HG02938 (cell line): ENCODE measurements around the gene FAM200A.
A peak's percentile ranks its signal among the peaks of the same experiment; 100 is the strongest.
"Not testable (repeated sequence)": the region's sequence is repeated elsewhere in the genome, so short reads cannot be mapped to it uniquely, and the experiment has no call there.

ENCODE experiments used
- ATAC-seq: cut with Tn5 transposase; IDR thresholded peaks from one replicate; pipeline ENCODE4 v1.9.1; 2021; ENCODE audit warnings: mild to moderate bottlenecking, moderate library complexity; ENCODE audit not compliant: unreplicated experiment

The FAM200A gene

DNA sequence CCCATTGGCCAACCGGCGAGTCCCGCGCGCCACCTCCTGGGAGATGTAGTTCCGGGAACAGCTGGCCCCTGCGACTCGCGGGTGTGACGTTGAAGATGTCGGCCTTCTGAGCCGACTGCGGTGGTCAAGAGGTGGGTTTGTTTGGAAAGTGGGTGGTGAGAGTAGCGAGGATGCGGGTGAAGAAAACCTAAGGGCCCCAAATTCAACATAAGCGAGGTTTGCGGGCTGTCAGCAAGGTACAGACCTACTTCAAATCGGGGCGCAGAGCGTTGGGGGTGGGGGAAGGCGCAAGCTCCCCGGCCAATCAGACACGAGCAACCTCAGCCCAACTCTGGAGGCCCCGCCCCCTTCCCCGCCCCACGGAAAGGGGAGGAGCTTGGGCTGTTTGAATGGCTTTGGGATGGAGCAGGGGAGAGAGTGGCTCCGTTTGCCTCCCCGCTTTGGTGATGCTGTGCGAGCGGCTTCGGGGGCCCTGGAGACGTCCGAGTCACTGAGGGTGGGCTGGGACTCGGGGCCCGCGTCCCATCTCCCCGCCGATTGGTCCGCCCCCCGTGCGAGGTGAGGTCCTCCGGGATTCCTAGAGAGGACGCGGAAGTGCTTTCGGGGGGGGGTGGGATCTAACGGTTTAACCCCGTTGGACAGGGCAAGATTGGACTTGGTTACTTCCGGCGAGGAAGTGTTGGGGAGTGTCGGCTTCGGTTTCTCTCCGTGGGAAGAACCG lies 47.2 kb downstream of the FAM200A start, which contains the start of gene ZKSCAN5:
TSS of gene ZKSCAN5 (plus strand) at position 60 of the 721 bp plus-strand sequence. CDS start 1,383 bp downstream, outside the sequence.
- peak; percentile 81 for ATAC-seq

DNA sequence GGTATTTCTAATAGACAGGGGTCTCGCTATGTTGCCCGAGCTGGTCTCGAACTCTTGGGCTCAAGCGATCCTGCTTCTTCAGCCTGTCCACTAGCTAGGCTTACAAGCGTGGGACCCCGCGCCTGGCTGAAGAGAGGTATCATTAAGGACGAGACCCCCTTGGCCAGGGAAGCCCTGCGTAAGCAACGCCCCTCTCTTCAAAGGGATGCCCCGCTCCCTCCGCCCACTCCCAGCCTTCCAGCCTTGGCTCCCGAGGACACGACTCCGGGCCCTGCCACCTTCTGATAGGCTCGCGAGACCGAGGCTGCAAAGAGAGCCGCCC lies 47.7 kb downstream of the FAM200A start:
- ATAC-seq: no peak

DNA sequence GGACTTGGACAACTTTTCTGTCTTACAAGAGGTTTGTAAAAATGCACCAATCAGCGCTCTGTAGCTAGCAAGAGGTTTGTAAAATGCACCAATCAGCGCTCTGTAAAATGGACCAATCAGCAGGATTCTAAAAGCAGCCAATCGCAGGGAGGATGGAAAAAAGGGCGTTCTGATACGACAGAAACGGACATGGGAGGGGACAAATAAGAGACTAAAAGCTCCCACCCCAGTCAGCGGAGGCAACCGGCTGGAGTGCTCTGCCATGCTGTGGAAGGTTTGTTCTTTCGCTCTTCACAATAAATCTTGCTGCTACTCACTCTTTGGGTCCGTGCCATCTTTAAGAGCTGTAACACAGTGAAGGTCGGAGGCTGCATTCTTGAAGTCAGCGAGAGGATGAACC lies 50.7 kb downstream of the FAM200A start:
- not testable (repeated sequence) for ATAC-seq

- no peak for ATAC-seq
Observed at GRCh38 chr7:99500637-99501009, 51.3 kb downstream of the FAM200A start.

- no peak for ATAC-seq
Observed at GRCh38 chr7:99499721-99500636, 51.9 kb downstream of the FAM200A start, which contains the start of gene ZNF394. Gene ZNF394 (minus strand): TSS chr7:99500281. CDS start chr7:99500093, 188 bp downstream.

DNA sequence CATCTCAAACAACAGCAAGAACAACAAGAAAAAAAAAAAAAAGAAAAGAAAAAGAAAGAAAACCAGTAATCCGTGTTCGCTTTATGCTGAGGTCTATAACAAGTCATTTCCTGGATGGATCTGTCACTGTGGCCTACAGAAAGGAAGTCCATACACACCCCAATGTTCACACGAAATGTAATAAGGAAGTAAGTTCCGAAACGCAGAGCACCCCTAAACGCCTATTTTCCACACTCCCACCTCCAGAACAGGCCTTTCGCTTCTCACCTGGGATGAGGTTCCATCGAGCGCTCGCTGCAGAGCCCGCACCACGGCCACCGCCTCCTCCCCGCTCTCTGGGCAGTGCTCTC lies 52.6 kb downstream of the FAM200A start:
- ATAC-seq: no peak

DNA sequence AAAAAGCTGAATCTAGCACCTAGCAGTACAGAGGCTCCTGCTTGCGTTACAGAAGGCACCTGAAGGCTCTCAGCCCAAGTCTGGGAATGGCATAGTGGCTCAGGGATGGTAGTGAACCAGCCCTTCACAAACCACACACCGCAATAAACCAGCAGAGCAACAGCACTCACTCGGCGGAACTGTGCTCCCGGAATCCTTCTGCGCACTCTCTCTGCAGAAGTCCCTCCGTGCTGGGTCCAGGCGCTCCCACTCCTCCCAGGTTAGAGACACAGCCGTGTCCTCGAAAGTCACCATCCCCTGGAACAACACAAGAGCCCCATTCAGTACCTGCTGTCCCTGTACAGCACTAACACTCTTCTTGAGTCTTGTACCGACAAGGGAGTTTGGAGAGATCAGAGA lies 53.4 kb downstream of the FAM200A start:
- no peak for ATAC-seq

GRCh38 chr7:99497766-99498545 lies 54.0 kb downstream of the FAM200A start:
- no peak for ATAC-seq
